ENCODE results near the gene DACT3.

Gene DACT3

GRCh38 chr19:46661735-46662592 lies 982 bp upstream of the DACT3 start:
- DNase-seq: peak; percentile 93

GRCh38 chr19:46660551-46661019 lies 397 bp downstream of the DACT3 start:
- no peak for DNase-seq

GRCh38 chr19:46660008-46660517 lies 919 bp downstream of the DACT3 start:
- DNase-seq: peak; percentile 72

- DNase-seq: peak; percentile 74
These were observed 1.6 kb downstream of the DACT3 start for GRCh38 chr19:46659151-46660007.

GRCh38 chr19:46656541-46656940 lies 4.4 kb downstream of the DACT3 start:
- no peak for DNase-seq

GRCh38 chr19:46654621-46655152 lies 6.3 kb downstream of the DACT3 start:
- DNase-seq: peak; percentile 67

GRCh38 chr19:46650445-46650844 lies 10.5 kb downstream of the DACT3 start:
- no peak for DNase-seq

- DNase-seq: no peak
These were observed 11.7 kb downstream of the DACT3 start for GRCh38 chr19:46648961-46649960.

- DNase-seq: no peak
These were observed 12.7 kb downstream of the DACT3 start for GRCh38 chr19:46648060-46648960.

- DNase-seq: no peak
These were observed 14.6 kb downstream of the DACT3 start for GRCh38 chr19:46646402-46646801.

GRCh38 chr19:46644720-46645119 lies 16.3 kb downstream of the DACT3 start:
- no peak for DNase-seq

GRCh38 chr19:46640656-46641055 lies 20.3 kb downstream of the DACT3 start:
- DNase-seq: no peak

- peak; percentile 90 for DNase-seq
These were observed 21.4 kb downstream of the DACT3 start for GRCh38 chr19:46639358-46640182.

- DNase-seq: no peak
These were observed 23.8 kb downstream of the DACT3 start for GRCh38 chr19:46637224-46637623.

- DNase-seq: no peak
These were observed 24.8 kb downstream of the DACT3 start, which contains the start of gene GNG8 for GRCh38 chr19:46635920-46636761. Gene GNG8, minus strand, starts transcription at chr19:46636202. Its CDS starts 1,520 bp downstream, at chr19:46634682.

GRCh38 chr19:46634656-46635218 lies 26.2 kb downstream of the DACT3 start:
- no peak for DNase-seq

- peak; percentile 88 for DNase-seq
These were observed 26.8 kb downstream of the DACT3 start for GRCh38 chr19:46634045-46634655.

- DNase-seq: no peak
These were observed 27.9 kb downstream of the DACT3 start for GRCh38 chr19:46633130-46633529.

All from femur (tissue), 1 donor.